Smooth muscle cell (in vitro differentiated cells): ENCODE results near the gene DHDH. TPM values are rescaled to one million over a fixed set of nuclear protein-coding genes. Genes with fewer than 3 reads are reported as not detected.

Experiments
- DNase-seq: peaks from one replicate; lab custom pipeline; 2025; ENCODE audit not compliant: unreplicated experiment; lab: John Stamatoyannopoulos, UW
- H2AFZ ChIP-seq: fragments of 200-600 bp; sonication (generic); 2 replicates; pipeline ENCODE4 v1.6.0; 2016; ENCODE audit warnings: antibody characterized with exemption, low read depth, mild to moderate bottlenecking
- H3F3A ChIP-seq: fragments of 200-600 bp; sonication (generic); 2 replicates; pipeline ENCODE4 v1.6.0; 2017; ENCODE audit warnings: antibody characterized with exemption, low read depth
- H3K27ac ChIP-seq: fragments of 200-600 bp; sonication (generic); 2 replicates; pipeline ENCODE4 v1.5.1; 2016; ENCODE audit warnings: low read depth, mild to moderate bottlenecking
- H3K27me3 ChIP-seq: fragments of 200-600 bp; sonication (generic); 2 replicates; pipeline ENCODE4 v1.6.1; 2016; ENCODE audit warnings: low read depth, mild to moderate bottlenecking
- H3K36me3 ChIP-seq: fragments of 200-600 bp; sonication (generic); 2 replicates; pipeline ENCODE4 v1.5.1; 2016; ENCODE audit warnings: low read depth
- H3K4me1 ChIP-seq: fragments of 200-600 bp; sonication (generic); 2 replicates; pipeline ENCODE4 v1.5.1; 2016; ENCODE audit warnings: low read depth
- H3K4me2 ChIP-seq: fragments of 200-600 bp; sonication (generic); 2 replicates; pipeline ENCODE4 v1.6.0; 2016; ENCODE audit warnings: mild to moderate bottlenecking
- H3K4me3 ChIP-seq: fragments of 200-600 bp; sonication (generic); 2 replicates; pipeline ENCODE4 v1.5.1; 2016; ENCODE audit warnings: mild to moderate bottlenecking
- H3K79me2 ChIP-seq: fragments of 200-600 bp; sonication (generic); 2 replicates; pipeline ENCODE4 v1.6.0; 2016; ENCODE audit warnings: low read depth, mild to moderate bottlenecking
- H3K9ac ChIP-seq: fragments of 200-600 bp; sonication (generic); 2 replicates; pipeline ENCODE4 v1.6.0; 2016; ENCODE audit warnings: low read depth
- H3K9me3 ChIP-seq: fragments of 200-600 bp; sonication (generic); replicated peaks from 2 replicates; pipeline ENCODE4 v1.5.1; 2016; ENCODE audit warnings: low read depth
- H4K20me1 ChIP-seq: fragments of 200-600 bp; sonication (generic); 2 replicates; pipeline ENCODE4 v1.6.0; 2016; ENCODE audit warnings: low read depth
- CTCF ChIP-seq: fragments of 200-600 bp; sonication (generic); IDR thresholded peaks from 2 replicates; pipeline ENCODE4 v1.5.1; 2017; ENCODE audit warnings: borderline replicate concordance, mild to moderate bottlenecking, antibody characterized with exemption; ENCODE audit not compliant: insufficient read depth, poor library complexity, severe bottlenecking
- WGBS: methylation state at CpG from one replicate; pipeline ENCODE4 v1.1.7; 2016; ENCODE audit warnings: low lambda C conversion rate; 5-methylcytosine and 5-hydroxymethylcytosine counted together
- polyA plus RNA-seq: library from polyadenylated mRNA; unstranded; fragments of >200 nt; fragmentation: Nextera tagmentation; extraction: Ambion mirVana; gene quantifications from 2 replicates; pipeline ENCODE4 v1.2.1, GENCODE V29; 2016
- total RNA-seq: library from RNA; depleted of rRNA; stranded (reverse); fragments of >200 nt; gene quantifications from 2 replicates; pipeline ENCODE4 v1.2.3, GENCODE V29; 2014

DHDH gene
- total and polyA plus RNA-seq, 2 experiments from 2014 or later: 0.27 to 1.0 TPM

GRCh38 chr19:48962849-48963165 lies 29.3 kb downstream of the DHDH start:
- Histone ChIP-seq H3K27me3 (no peaks in the 10 kb centered on the region), H3F3A (peaks cover 31% of the 10 kb centered on the region), H3K36me3 (no peaks in the 10 kb centered on the region), H3K27ac (peak overlapping the region; percentile 100), H2AFZ (no peak overlapping the region), H3K79me2 (peaks cover 21% of the 10 kb centered on the region), H3K4me1 (peaks cover 25% of the 10 kb centered on the region), H3K9ac (peak overlapping the region; percentile 95), H3K4me3 (no peak overlapping the region), H4K20me1 (peaks cover 26% of the 10 kb centered on the region), H3K9me3 (no peaks in the 10 kb centered on the region), H3K4me2 (peak overlapping the region; percentile 88)
- TF ChIP-seq CTCF: no peak
- no peak for DNase-seq
- WGBS: 40% methylated on average over 1 of the region's 7 CpGs

GRCh38 chr19:48963371-48964204 lies 30.1 kb downstream of the DHDH start:
- Histone ChIP-seq H3K27me3 (no peaks in the 10 kb centered on the region), H3K9me3 (no peaks in the 10 kb centered on the region), H3K9ac (peak overlapping the region; percentile 95), H3K27ac (peak overlapping the region; percentile 100), H3K79me2 (peaks cover 18% of the 10 kb centered on the region), H3F3A (peaks cover 31% of the 10 kb centered on the region), H2AFZ (no peak overlapping the region), H3K36me3 (no peaks in the 10 kb centered on the region), H4K20me1 (peaks cover 34% of the 10 kb centered on the region), H3K4me2 (peak overlapping the region; percentile 88), H3K4me3 (peak overlapping the region; percentile 86), H3K4me1 (peaks cover 25% of the 10 kb centered on the region)
- no peak for TF ChIP-seq CTCF
- 5% methylated on average over 26 of the region's 28 CpGs for WGBS
- peak; percentile 67 for DNase-seq

GRCh38 chr19:48964205-48965039 lies 30.9 kb downstream of the DHDH start:
- no peaks in the 10 kb centered on the region for H3K9me3 ChIP-seq
- H3K4me3 ChIP-seq: peak overlapping the region; percentile 86
- DNase-seq: no peak
- TF ChIP-seq CTCF: no peak
- peaks cover 39% of the 10 kb centered on the region for H4K20me1 ChIP-seq
- peaks cover 31% of the 10 kb centered on the region for H3F3A ChIP-seq
- peaks cover 25% of the 10 kb centered on the region for H3K4me1 ChIP-seq
- H3K4me2 ChIP-seq: peak overlapping the region; percentile 88
- no peaks in the 10 kb centered on the region for H3K27me3 ChIP-seq
- peak overlapping the region; percentile 100 for H3K27ac ChIP-seq
- H3K9ac ChIP-seq: peak overlapping the region; percentile 95
- WGBS: 10% methylated on average over 19 of the region's 19 CpGs
- H2AFZ ChIP-seq: no peak overlapping the region
- H3K79me2 ChIP-seq: peaks cover 15% of the 10 kb centered on the region
- no peaks in the 10 kb centered on the region for H3K36me3 ChIP-seq
